GM19238 (cell line): ENCODE measurements around the gene VILL.

Source experiments
- DNase-seq: peaks from one replicate; pipeline ENCODE4 v3.0.0; 2011; ENCODE audit warnings: low spot score; ENCODE audit not compliant: insufficient read length

The VILL gene

DNA sequence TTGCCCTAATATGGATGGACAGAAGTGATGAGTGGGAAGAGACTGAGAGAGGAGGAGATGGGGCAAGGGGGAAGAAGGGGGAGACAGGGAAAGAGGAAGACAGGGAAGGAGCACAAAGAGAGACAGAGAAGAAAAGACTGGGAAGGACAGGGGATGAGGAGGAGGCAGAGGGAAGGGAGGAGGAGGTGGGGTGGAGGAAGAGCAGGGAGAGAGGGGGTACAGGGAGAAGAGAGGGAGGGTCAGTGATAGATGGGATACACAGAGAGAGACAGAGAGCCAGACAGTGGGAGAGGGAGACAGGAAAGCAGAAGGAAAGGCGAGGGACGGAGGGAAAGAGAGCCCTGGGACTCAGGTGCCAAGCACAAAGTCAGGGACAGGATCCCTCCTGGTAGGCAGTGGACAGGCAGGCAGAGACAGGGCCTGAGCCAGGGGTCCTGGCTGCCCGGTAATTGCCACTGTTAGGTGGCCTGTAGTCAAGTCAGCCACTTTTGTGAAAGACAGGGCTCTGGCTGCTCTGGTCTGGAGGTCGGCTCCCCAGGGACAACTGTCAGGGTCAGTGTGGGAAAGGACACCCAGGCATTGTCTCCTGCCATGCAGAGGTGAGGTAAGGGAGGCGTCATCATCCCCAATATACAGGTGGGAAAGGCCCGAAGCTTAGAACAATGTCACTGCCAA is 9.8 kb downstream of the VILL start:
- no peak for DNase-seq

DNA sequence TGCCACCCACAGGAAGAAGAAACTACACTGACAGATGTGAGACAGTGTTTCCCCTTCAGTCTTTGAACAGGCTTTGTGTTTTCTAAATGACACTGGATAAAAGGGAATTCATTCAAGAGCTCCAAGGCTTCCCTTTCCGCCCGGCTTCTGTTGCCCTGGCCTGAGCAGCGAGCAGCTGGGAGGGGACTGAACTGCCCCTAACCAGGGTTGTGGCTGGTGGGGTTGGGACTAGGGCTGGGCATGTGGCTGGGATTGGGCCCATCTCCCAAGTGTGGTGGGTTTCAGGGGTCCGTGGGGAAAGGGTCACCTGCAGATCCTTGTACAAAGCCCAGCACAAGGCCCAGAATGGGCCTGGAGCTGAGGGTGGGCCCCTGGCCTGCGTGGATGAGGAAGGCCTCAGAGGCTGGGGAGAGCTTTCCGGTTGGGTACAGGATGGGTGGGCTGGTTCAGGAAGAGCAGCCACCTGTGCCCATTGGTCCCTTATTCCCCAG is 10.4 kb downstream of the VILL start:
- DNase-seq, result no peak

DNA sequence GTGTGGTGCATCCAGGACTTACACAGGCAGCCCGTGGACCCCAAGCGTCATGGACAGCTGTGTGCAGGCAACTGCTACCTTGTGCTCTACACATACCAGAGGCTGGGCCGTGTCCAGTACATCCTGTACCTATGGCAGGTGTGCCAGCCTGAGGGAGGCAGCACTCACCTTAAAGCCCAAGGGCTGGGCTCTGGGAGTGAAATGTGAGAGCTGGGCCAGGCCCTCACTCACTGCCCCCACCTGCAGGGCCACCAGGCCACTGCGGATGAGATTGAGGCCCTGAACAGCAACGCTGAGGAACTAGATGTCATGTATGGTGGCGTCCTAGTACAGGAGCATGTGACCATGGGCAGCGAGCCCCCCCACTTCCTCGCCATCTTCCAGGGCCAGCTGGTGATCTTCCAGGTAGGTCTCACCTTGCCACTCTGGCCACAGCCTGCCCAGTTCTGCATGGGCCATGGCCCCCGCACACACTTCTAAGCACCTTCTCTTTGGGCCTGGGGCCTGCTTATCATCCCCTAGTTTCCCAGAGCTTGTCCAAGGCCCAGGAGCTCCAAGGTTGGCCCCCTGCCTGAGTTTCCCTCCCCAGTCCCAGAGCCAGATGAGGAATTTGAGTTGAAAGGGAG is 11.0 kb downstream of the VILL start:
- no peak for DNase-seq

- DNase-seq, result no peak
Measured at GRCh38 chr3:38002291-38002876, 11.8 kb downstream of the VILL start.

DNA sequence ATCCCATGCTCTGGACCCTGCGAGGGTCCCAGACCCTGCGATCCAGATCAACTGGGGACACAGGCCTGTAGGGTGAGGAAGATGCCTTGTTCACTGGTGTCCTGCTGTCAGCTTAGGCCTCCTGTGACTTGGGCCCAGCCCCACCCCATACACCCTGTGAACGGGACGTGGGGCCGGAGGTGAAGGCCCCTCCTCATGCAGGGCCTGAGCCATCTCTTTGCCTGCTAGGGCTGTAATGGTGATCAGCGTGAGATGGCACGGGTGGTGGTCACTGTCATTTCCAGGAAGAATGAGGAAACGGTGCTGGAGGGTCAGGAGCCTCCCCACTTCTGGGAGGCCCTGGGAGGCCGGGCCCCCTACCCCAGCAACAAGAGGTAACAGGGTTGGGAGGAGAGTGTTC is 12.4 kb downstream of the VILL start:
- DNase-seq, result no peak

- no peak for DNase-seq
Measured at GRCh38 chr3:38003371-38003816, 12.8 kb downstream of the VILL start.

DNA sequence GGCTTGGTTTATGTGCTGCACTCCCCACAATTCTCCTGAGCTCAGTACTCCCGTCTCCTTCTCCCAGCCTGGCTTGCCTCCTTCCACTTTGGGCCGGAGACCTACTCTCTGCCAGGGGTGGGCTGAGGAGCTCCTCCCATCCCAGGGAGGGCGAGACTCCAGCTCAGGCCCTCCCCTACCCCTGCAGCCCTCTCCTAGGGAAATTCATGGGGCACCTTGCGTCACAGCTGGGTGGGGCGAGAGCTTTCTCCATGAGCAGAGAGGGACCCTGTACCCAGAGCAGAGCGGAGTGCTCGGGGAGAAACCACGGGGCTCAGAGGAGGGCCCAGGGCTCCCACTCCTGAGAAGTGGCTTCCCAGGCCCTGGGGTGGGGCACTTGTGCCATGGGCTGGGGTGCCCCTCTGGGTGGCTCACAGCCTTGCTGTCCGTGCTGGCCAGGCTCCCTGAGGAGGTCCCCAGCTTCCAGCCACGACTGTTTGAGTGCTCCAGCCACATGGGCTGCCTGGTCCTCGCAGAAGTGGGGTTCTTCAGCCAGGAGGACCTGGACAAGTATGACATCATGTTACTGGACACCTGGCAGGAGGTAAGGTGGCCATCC is 13.3 kb downstream of the VILL start:
- DNase-seq, result no peak

DNA sequence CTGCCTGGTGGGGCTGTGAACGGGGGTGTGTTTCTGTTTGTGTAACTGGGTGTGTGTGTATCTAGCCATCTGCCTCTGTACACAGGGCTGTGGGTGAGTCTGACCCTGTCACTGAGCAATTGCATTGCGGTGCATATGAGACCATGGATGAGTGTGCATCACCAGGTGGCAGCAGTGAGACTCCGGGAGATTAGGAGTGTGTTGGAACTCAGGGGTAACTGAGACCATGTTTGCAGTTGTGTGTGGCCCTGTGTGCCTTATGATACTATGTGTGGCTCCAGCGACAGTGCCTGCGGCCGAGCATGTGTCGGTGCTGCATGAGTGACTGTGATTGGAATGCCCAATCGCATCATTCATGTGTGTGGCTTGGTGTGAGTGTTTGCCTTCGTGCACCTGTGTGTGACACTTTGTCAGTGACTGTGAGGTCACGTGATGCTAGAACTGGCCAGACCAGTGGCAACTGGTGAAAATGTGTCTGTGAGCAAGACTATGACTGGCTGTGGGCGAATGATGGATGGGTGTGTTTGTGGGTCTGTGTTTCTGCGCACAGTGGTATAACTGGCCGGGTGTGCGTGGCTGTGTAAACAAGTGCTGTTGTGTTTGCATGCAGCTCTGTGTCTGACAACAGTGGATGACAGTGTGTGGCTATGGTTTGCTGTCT is 14.0 kb downstream of the VILL start:
- DNase-seq, result no peak

GRCh38 chr3:38005076-38006020 is 14.8 kb downstream of the VILL start:
- no peak for DNase-seq

DNA sequence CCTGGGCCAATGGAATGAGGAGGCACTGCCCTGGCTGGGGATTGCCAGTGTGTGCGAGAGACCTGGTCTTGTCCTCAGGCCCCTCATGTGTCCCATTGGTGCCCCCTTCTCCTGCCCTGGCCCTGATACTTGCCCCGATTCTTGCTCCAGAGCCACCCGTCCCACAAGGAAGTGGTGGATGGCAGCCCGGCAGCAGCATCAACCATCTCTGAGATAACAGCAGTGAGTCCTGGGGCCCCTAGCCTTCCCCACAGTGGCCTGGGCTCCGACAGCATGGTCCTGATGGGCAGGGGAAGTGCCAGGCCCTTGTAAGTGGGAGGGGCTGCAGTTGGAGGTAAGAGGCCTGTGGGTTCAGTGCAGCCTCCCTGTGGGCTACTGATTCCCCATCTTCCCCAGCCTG is 15.4 kb downstream of the VILL start:
- DNase-seq, result no peak

- DNase-seq, result no peak
Measured at GRCh38 chr3:38006445-38006995, 15.9 kb downstream of the VILL start.

GRCh38 chr3:38007754-38008090 is 17.1 kb downstream of the VILL start:
- no peak for DNase-seq

DNA sequence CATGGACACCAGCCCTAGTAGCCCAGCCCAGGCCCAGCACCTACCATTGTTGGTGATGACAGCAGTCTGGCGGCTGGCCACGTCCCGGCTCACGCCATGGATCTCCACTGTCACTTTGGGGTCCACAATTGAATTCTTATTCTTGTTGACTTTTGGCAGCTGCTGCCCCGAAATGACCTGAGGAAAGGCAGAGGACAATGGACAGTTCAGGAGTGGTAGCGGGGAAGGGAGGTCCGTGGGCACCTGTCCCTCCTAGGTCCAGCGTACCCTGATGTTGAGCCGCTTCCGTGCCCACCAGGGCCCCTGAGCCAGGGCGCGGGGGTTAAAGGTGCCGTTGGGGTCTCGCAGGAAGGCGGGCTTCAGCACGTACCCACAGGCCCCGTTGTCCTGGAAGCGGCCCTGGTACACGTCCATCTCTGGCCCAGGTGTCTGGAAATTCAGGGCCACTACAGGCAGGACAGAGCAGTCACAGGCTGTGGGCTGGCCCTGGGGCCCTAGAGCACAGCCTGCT is 17.7 kb downstream of the VILL start:
- DNase-seq, result no peak

DNA sequence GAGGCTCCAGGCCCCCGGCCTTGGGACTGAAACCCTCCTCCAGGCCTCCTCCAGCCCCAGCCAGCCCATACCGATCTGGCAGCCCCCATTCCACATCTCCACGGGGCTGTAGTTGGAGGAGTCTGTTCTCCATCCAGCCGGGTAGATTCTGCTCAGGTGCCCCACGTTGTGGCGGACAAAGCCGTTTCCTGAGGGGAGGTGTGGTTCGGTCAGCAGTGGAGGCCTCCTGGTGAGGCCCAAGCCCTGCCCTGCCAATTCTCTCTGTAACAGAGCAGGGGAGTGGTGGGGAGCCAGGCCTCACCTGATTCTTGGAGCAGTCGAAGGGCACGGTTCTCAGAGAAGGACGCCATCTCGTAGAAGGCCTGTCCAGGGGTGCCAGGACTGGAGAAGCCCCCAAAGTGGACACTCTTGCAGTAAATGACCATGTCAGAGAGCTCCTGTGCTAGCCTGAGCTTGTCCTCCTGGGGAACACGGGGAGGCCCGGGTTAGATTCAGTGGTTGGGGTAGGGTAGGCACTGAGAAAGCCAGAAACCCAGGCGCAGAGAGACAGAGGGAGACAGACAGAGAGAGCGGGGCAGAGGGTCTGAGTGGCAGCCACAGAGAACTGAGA is 18.5 kb downstream of the VILL start:
- no peak for DNase-seq

DNA sequence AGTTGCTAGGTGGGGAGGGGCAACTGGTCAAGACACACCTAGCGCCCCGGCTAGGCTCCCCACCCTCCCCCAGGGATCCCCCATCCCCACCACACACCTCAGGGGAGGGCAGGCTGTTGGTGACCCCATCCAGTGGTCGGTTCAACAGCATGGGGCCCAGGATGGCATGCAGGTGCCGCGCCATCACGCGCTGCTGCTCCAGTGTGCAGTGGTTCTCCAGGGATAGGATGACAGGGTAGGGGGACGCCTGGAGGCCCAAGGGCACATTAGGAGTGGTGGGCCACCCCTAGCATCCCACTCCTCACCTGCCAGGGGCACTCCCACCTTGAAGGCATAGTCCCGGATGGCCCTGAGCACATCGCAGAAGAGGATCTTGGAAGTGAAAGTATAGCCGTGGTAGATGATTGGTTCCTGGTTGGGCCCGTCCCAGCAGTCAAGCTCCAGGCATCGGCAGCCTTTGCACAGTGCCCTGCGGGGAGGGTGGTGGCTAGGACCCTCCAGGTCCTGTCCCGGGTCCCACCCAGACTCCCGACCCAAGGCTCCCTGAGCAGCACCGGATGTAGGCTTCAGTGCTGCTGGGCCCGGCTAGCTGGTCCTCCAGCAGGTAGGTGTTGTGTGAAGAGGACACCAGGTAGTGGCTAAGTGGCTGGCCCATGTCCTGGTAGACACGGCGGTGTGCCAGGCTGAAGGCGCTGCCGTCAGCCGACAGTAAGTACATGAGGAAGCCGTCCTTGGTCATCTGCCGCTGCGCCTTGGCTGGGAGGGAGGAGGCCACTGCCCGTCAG is 19.4 kb downstream of the VILL start:
- no peak for DNase-seq

DNA sequence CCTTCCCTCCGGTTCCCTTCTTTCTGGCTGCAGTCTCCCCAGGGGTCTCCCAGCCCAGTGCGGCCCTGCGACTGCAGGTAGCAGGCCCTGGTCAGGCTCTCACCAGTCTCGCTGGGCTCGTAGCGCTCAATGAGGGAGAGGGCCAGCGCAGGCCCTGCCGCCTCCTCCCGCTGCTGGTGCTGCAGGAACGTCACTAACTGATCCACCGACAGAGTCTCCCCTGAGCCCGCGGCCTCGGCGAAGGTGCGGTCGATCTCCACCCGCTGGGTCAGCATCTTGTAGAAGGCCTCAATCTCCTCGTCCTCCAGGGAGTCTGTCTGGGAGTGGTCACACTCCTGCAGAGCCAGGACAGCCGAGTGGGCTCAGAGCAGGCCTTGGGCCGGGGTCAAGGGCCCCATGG is 20.5 kb downstream of the VILL start:
- no peak for DNase-seq

GRCh38 chr3:38015485-38015884 is 24.9 kb downstream of the VILL start:
- DNase-seq, result no peak

GRCh38 chr3:38015984-38016383 is 25.4 kb downstream of the VILL start:
- DNase-seq, result no peak

- no peak for DNase-seq
Measured at GRCh38 chr3:38016410-38016809, 25.8 kb downstream of the VILL start.
